Thoracic aorta (tissue), 2 donors: Measurements from ENCODE around the gene FDCSP. TPM values are rescaled to one million over a fixed set of nuclear protein-coding genes. Genes with fewer than 3 reads are reported as not detected.

Experiments
- ATAC-seq: fragments of 150-250 bp; one replicate; pipeline ENCODE4 v1.8.0; 2017; ENCODE audit warnings: low read depth; ENCODE audit not compliant: insufficient number of reproducible peaks, low FRiP score
- DNase-seq: peaks from one replicate; pipeline ENCODE4 v3.0.0-alpha.2; 2020; ENCODE audit warnings: low spot score
- H3K27ac ChIP-seq, 2 donors: fragments of 200-600 bp; sonication (generic); 1 replicate in 1 of 2; 2 replicates in 1 of 2; pipeline ENCODE4 v1.5.1; 2016; ENCODE audit warnings: mild to moderate bottlenecking in 2 of 2, moderate library complexity in 2 of 2
- H3K27me3 ChIP-seq: fragments of 200-600 bp; sonication (generic); replicated peaks from 2 replicates; pipeline ENCODE4 v1.6.0; 2016; ENCODE audit warnings: mild to moderate bottlenecking; ENCODE audit not compliant: insufficient read depth
- H3K36me3 ChIP-seq: fragments of 200-600 bp; sonication (generic); one replicate; pipeline ENCODE4 v1.5.1; 2016
- H3K4me1 ChIP-seq, 2 donors: fragments of 200-600 bp; sonication (generic); 1 replicate in 1 of 2; 2 replicates in 1 of 2; pipeline versions ENCODE4 v1.5.1 to v1.6.0; 2016; ENCODE audit warnings: low read depth in 2 of 2, mild to moderate bottlenecking in 1 of 2; ENCODE audit not compliant: control insufficient read depth in 1 of 2
- H3K4me3 ChIP-seq: fragments of 200-600 bp; sonication (generic); 2 replicates; pipeline ENCODE4 v1.5.1; 2016; ENCODE audit warnings: mild to moderate bottlenecking
- H3K9me3 ChIP-seq: fragments of 200-600 bp; sonication (generic); 2 replicates; pipeline ENCODE4 v1.5.1; 2016
- total RNA-seq, 2 donors: library from RNA; depleted of rRNA; stranded (reverse); fragments of >200 nt; gene quantifications; one replicate each; pipeline versions ENCODE4 v1.1.0 to v1.2.3, GENCODE V29; 2016
- TF ChIP-seq, protein P1 (sequence below): fragments of 200-600 bp; sonication (generic); IDR thresholded peaks from one replicate; pipeline ENCODE4 v1.5.1; 2019; ENCODE audit warnings: antibody characterized with exemption

The FDCSP gene
- total RNA-seq, 2 donors from 2014 or later, result not detected

DNA sequence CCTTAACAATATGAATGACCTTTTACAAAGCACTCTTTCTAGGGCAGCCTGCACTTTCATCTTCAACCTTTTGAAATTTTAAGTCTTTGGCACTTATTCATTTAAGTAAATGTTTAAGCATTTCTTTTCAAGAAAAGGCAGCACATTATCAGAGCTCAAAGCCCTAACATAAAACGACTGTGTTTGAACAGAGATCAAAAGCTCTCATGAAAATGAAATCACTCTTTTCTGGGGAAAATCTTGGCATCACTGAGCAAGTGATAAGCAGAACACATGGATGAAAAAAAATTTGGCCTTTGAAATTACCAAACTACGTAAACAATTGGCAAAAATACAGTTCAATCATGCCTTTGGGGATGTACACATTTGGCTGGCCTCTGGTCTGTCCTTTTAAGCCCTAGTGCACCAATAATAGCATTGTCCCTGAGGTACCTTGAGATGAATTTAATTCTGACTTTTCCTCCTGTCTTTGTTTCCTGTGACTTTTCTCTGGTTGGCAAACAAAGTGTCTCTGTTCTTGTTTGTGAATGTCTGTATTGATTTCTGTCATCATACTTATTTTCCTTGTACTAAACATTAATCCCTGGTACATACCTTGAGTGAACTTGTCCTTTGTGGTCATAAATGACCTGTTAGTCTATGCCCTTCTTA, 43.3 kb upstream of the FDCSP start:
- TF ChIP-seq, protein P1, sequence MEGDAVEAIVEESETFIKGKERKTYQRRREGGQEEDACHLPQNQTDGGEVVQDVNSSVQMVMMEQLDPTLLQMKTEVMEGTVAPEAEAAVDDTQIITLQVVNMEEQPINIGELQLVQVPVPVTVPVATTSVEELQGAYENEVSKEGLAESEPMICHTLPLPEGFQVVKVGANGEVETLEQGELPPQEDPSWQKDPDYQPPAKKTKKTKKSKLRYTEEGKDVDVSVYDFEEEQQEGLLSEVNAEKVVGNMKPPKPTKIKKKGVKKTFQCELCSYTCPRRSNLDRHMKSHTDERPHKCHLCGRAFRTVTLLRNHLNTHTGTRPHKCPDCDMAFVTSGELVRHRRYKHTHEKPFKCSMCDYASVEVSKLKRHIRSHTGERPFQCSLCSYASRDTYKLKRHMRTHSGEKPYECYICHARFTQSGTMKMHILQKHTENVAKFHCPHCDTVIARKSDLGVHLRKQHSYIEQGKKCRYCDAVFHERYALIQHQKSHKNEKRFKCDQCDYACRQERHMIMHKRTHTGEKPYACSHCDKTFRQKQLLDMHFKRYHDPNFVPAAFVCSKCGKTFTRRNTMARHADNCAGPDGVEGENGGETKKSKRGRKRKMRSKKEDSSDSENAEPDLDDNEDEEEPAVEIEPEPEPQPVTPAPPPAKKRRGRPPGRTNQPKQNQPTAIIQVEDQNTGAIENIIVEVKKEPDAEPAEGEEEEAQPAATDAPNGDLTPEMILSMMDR, result no peak
- Histone ChIP-seq H3K27ac (no peak overlapping the region), H3K36me3 (no peaks in the 10 kb centered on the region), H3K9me3 (no peaks in the 10 kb centered on the region), H3K27me3 (no peaks in the 10 kb centered on the region), H3K4me1 (no peaks in the 10 kb centered on the region), H3K4me3 (no peak overlapping the region)
- no peak for ATAC-seq
- DNase-seq, result no peak

DNA sequence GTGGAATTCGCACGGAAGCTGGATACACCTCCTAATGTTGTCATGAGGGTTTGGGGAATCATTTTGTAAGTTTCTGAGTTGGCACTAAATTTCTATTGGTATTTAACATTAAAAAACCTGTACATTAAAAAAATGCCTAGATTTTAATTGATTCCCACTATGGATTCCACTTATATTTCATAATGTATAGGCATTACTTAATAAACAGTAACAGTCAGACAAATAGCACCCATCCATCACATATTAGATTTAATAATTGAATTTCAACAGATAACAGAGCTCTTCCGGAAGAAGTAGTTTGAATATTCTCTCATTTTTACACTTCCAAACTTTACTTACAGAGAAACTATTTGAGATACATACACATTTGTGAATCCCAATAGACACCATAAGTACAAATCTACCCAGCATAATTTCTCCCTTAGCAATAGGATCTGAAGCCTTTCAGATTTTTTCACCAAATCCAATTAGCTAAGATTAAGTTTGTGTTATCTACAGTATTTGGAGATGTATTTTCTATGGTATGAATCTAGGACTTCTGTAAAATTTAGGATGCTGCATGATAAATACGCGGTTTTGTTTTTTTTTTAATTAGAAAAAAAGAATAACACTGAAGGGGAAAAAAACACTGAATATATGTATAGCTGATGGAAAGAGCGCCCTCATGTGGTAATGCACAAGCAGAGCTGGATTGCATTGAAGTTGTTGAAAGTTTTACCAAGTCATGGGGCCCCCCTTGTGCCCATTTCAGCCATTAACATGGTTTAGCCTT, 42.6 kb upstream of the FDCSP start:
- Histone ChIP-seq H3K36me3 (no peaks in the 10 kb centered on the region), H3K4me3 (no peak overlapping the region), H3K4me1 (no peaks in the 10 kb centered on the region), H3K27me3 (no peaks in the 10 kb centered on the region), H3K9me3 (no peaks in the 10 kb centered on the region), H3K27ac (no peak overlapping the region)
- ATAC-seq, result no peak
- DNase-seq, result no peak
- TF ChIP-seq, protein P1, result no peak

DNA sequence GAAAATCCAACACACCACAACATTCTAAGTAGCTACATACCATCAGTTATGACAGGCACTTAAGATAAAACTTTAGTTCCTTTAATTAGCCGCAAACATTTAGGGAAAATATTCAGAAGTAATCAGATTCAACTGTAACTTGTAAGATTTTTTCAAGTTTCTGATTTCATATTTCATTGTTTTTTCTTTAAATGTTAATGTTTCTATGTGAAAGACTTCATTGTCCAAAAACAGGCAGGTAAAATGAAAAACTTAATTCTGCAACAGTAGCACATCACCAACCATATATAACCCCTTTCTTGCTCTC, 42.0 kb upstream of the FDCSP start:
- Histone ChIP-seq H3K9me3 (no peaks in the 10 kb centered on the region), H3K27ac (no peak overlapping the region), H3K4me3 (no peak overlapping the region), H3K4me1 (no peaks in the 10 kb centered on the region), H3K36me3 (no peaks in the 10 kb centered on the region), H3K27me3 (no peaks in the 10 kb centered on the region)
- DNase-seq (no peak), ATAC-seq (no peak)
- TF ChIP-seq, protein P1, result no peak

DNA sequence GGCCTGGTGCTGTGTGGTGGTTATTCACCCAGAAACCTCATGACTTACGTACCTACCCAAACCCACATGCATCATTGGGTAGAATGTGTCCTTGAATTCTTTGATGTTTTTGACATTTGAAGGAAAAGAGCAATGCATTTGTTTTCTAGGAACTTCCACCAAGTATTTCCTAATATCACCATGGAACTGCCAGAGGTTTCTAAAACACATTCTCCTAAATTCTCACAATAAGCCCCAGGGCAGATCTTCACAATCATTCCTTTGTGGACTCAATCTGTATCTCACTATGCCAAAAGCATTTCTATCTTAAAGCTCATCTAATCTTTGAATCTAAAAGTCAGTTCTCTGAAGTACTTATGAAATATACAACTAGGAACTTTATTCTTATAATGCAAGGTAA, 38.7 kb upstream of the FDCSP start:
- H3K4me3 ChIP-seq, result no peak overlapping the region
- ATAC-seq (no peak), DNase-seq (no peak)
- H3K36me3 ChIP-seq, result no peaks in the 10 kb centered on the region
- H3K27me3 ChIP-seq, result no peaks in the 10 kb centered on the region
- no peak overlapping the region for H3K27ac ChIP-seq
- H3K9me3 ChIP-seq, result no peaks in the 10 kb centered on the region
- no peaks in the 10 kb centered on the region for H3K4me1 ChIP-seq
- TF ChIP-seq, protein P1, result no peak

DNA sequence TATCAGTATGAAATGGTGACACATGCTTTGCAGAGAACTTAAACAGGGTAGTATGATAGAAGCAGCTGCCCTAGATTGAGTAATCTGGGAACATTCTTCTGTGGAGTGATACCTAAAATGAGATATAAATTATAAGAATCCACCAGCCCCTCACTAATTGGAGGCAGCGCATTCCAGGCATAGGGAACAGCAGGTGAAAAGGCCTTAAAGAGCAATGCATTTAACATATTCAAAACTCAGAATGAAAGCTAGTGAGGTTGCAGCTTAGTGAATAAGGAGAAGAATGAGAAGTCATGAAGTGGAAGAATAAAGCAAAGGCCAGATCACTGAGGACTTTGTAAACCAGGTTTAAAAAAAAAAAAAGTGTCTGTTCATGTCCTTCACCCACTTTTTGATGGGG, 35.3 kb upstream of the FDCSP start:
- no peaks in the 10 kb centered on the region for H3K36me3 ChIP-seq
- TF ChIP-seq, protein P1, result no peak
- no peaks in the 10 kb centered on the region for H3K9me3 ChIP-seq
- H3K27me3 ChIP-seq, result no peaks in the 10 kb centered on the region
- no peak for ATAC-seq
- no peak overlapping the region for H3K27ac ChIP-seq
- H3K4me3 ChIP-seq, result no peak overlapping the region
- no peaks in the 10 kb centered on the region for H3K4me1 ChIP-seq
- DNase-seq, result no peak
